Gastroesophageal sphincter (tissue), 4 donors: ENCODE data around the gene GAGE13. TPM values are rescaled to one million over a fixed set of nuclear protein-coding genes. Genes with fewer than 3 reads are reported as not detected.
"Not testable (repeated sequence)": the region's sequence is repeated elsewhere in the genome, so short reads cannot be mapped to it uniquely, and the experiment has no call there.

Experiments
- ATAC-seq: fragments of 150-250 bp; one replicate; pipeline ENCODE4 v1.9.1; 2016; ENCODE audit warnings: mild to moderate bottlenecking, moderate library complexity
- H3K27ac ChIP-seq, 4 donors: fragments of 200-600 bp; sonication (generic) in 3 of 4; 1 replicate in 3 of 4; 2 replicates in 1 of 4; pipeline ENCODE4 v1.5.1; 2016 to 2019
- H3K27me3 ChIP-seq: fragments of 200-600 bp; sonication (generic); one replicate; pipeline ENCODE4 v1.5.1; 2019
- H3K36me3 ChIP-seq, 2 donors: fragments of 200-600 bp; sonication (generic); one replicate each; pipeline ENCODE4 v1.5.1; 2019; ENCODE audit warnings: control low read depth in 1 of 2
- H3K4me1 ChIP-seq, 3 donors: fragments of 200-600 bp; sonication (generic); 1 replicate in 2 of 3; 2 replicates in 1 of 3; pipeline ENCODE4 v1.5.1; 2016 to 2019; ENCODE audit warnings: control low read depth in 2 of 3
- H3K4me3 ChIP-seq, 2 donors: fragments of 200-600 bp; sonication (generic); one replicate each; pipeline ENCODE4 v1.5.1; 2019; ENCODE audit warnings: mild to moderate bottlenecking in 1 of 2, moderate library complexity in 1 of 2
- H3K9me3 ChIP-seq, 3 donors: fragments of 200-600 bp; sonication (generic); one replicate each; pipeline ENCODE4 v1.5.1; 2017 to 2019; ENCODE audit warnings: control low read depth in 2 of 3
- CTCF ChIP-seq, 4 experiments: fragments of 200-600 bp in 2 of 4; fragments of 450-650 bp in 2 of 4; sonication (generic) in 1 of 4; IDR thresholded peaks; one replicate each; pipeline ENCODE4 v1.5.1; 2017 to 2019; ENCODE audit warnings: antibody characterized with exemption in 4 of 4, mild to moderate bottlenecking in 2 of 4, moderate library complexity in 2 of 4
- EP300 ChIP-seq: sonication (generic); formaldehyde crosslinking; IDR thresholded peaks from one replicate; pipeline ENCODE4 v1.6.1; 2017; ENCODE audit warnings: antibody characterized with exemption, mild to moderate bottlenecking
- POLR2A ChIP-seq, 2 donors: fragments of 450-650 bp; IDR thresholded peaks; one replicate each; pipeline ENCODE4 v1.6.1; 2017; ENCODE audit warnings: antibody characterized with exemption in 2 of 2, mild to moderate bottlenecking in 2 of 2, moderate library complexity in 1 of 2
- POLR2AphosphoS5 ChIP-seq: sonication (generic); formaldehyde crosslinking; IDR thresholded peaks from one replicate; pipeline ENCODE4 v1.6.1; 2017; ENCODE audit warnings: antibody characterized with exemption
- WGBS, 2 donors: methylation state at CpG; one replicate each; pipeline ENCODE4 v1.1.5; 2018; ENCODE audit warnings: low coverage in 1 of 2; 5-methylcytosine and 5-hydroxymethylcytosine counted together
- total RNA-seq, 4 donors: library from RNA; depleted of rRNA; stranded (reverse); fragments of >200 nt; gene quantifications; one replicate each; pipeline ENCODE4 v1.1.0, GENCODE V29; 2016

The GAGE13 gene
- total RNA-seq, 4 donors from 2014 or later: not detected

GRCh38 chrX:49300703-49301102 lies 30.7 kb upstream of the GAGE13 start:
- ATAC-seq: no peak
- TF ChIP-seq POLR2AphosphoS5 (no peak), EP300 (no peak), POLR2A (IDR thresholded peaks at IDR 0.05) (no peak), CTCF (IDR thresholded peaks at IDR 0.05) (no peak)
- WGBS, 2 donors: 91 to 100% methylated on average over 1 of the region's 1 CpG
- Histone ChIP-seq H3K4me3 (no peak overlapping the region), H3K27me3 (no peaks in the 10 kb centered on the region), H3K27ac (no peak overlapping the region), H3K36me3 (no peaks in the 10 kb centered on the region), H3K9me3 (no peaks in the 10 kb centered on the region), H3K4me1 (no peaks in the 10 kb centered on the region)

- no peaks in the 10 kb centered on the region for H3K27me3 ChIP-seq
Observed at GRCh38 chrX:49303346-49303745, 28.0 kb upstream of the GAGE13 start, which contains the start of gene GAGE10. Gene GAGE10 (plus strand): TSS chrX:49303646. CDS start chrX:49304860, 1,214 bp downstream.

GRCh38 chrX:49307775-49308174 lies 23.6 kb upstream of the GAGE13 start:
- not testable (repeated sequence) for H3K27ac ChIP-seq, H3K4me1 ChIP-seq, H3K4me3 ChIP-seq, H3K27me3 ChIP-seq, H3K36me3 ChIP-seq, H3K9me3 ChIP-seq, ATAC-seq
- WGBS, 2 donors: 28 to 80% methylated on average over 1 to 2 of the region's 2 CpGs

More at GRCh38 chrX:49303346-49303745, 28.0 kb upstream of the GAGE13 start, which contains the start of gene GAGE10:
- 80 to 84% methylated on average over 2 to 6 of the region's 15 CpGs for WGBS, 2 donors
- Histone ChIP-seq H3K36me3 (no peaks in the 10 kb centered on the region), H3K27ac (no peak within 1 kb of the TSS), H3K9me3 (no peaks in the 10 kb centered on the region), H3K4me3 (no peak within 1 kb of the TSS), H3K4me1 (no peaks in the 10 kb centered on the region)
- no peak for TF ChIP-seq POLR2A (IDR thresholded peaks at IDR 0.05)
- no peak for TF ChIP-seq EP300
- TF ChIP-seq CTCF (IDR thresholded peaks at IDR 0.05): no peak
- no peak for TF ChIP-seq POLR2AphosphoS5
- ATAC-seq: no peak

GRCh38 chrX:49308604-49309269 lies 22.6 kb upstream of the GAGE13 start:
- no peaks in the 10 kb centered on the region for H3K36me3 ChIP-seq
- H3K9me3 ChIP-seq: no peaks in the 10 kb centered on the region
- peak overlapping the region in 3 of 4 donors; percentile 54 to 76 (median 67) for H3K27ac ChIP-seq
- TF ChIP-seq POLR2AphosphoS5: no peak
- TF ChIP-seq EP300: no peak
- TF ChIP-seq CTCF (IDR thresholded peaks at IDR 0.05): no peak
- TF ChIP-seq POLR2A (IDR thresholded peaks at IDR 0.05): no peak
- H3K4me1 ChIP-seq: peaks cover 0 to 10% (median 6%) of the 10 kb centered on the region in 3 donors
- peak; percentile 46 for ATAC-seq
- H3K4me3 ChIP-seq: peak overlapping the region; percentile 34 to 40
- no peaks in the 10 kb centered on the region for H3K27me3 ChIP-seq
- WGBS, 2 donors: 70 to 76% methylated on average over 2 to 9 of the region's 15 CpGs

- H3K27ac ChIP-seq: peak overlapping the region; percentile 60 to 76 (median 65)
- no peaks in the 10 kb centered on the region for H3K27me3 ChIP-seq
- peak overlapping the region; percentile 34 to 40 for H3K4me3 ChIP-seq
- ATAC-seq: no peak
- H3K36me3 ChIP-seq: no peaks in the 10 kb centered on the region
- WGBS, 2 donors: 20% methylated on average over 8 of the region's 8 CpGs; no CpG with 5 or more reads in 1 of the 2 donors
- H3K4me1 ChIP-seq: peaks cover 0 to 10% (median 6%) of the 10 kb centered on the region in 3 donors
- TF ChIP-seq POLR2A (IDR thresholded peaks at IDR 0.05) (no peak), POLR2AphosphoS5 (no peak), EP300 (no peak), CTCF (IDR thresholded peaks at IDR 0.05) (no peak)
- no peaks in the 10 kb centered on the region for H3K9me3 ChIP-seq
Observed at GRCh38 chrX:49309401-49309981, 21.9 kb upstream of the GAGE13 start.
